Breast epithelium (tissue), 4 donors: ENCODE results near the gene VAC14. TPM values are rescaled to one million over a fixed set of nuclear protein-coding genes. Genes with fewer than 3 reads are reported as not detected.

Source experiments
- DNase-seq, 2 donors: peaks; one replicate each; pipeline ENCODE4 v3.0.0-alpha.2; 2019; ENCODE audit warnings: low spot score in 2 of 2
- H3K27ac ChIP-seq, 2 donors: fragments of 200-600 bp; sonication (generic) in 1 of 2; one replicate each; pipeline ENCODE4 v1.5.1; 2016 to 2019; ENCODE audit warnings: mild to moderate bottlenecking in 1 of 2
- H3K27me3 ChIP-seq, 2 donors: fragments of 200-600 bp; sonication (generic) in 1 of 2; one replicate each; pipeline versions ENCODE4 v1.5.1 to v1.6.0; 2017 to 2019; ENCODE audit warnings: control low read depth in 1 of 2, mild to moderate bottlenecking in 1 of 2
- H3K36me3 ChIP-seq: fragments of 200-600 bp; one replicate; pipeline ENCODE4 v1.5.1; 2019
- H3K4me1 ChIP-seq, 2 donors: fragments of 200-600 bp; sonication (generic); one replicate each; pipeline ENCODE4 v1.5.1; 2016 to 2019; ENCODE audit warnings: control low read depth in 1 of 2
- H3K4me3 ChIP-seq, 3 donors: fragments of 200-600 bp; sonication (generic); 1 replicate in 2 of 3; 2 replicates in 1 of 3; pipeline ENCODE4 v1.5.1; 2016 to 2019; ENCODE audit warnings: mild to moderate bottlenecking in 3 of 3, moderate library complexity in 2 of 3
- H3K9me3 ChIP-seq, 2 donors: fragments of 200-600 bp; sonication (generic) in 1 of 2; one replicate each; pipeline ENCODE4 v1.5.1; 2016 to 2019; ENCODE audit warnings: control low read depth in 1 of 2
- CTCF ChIP-seq, 3 donors: fragments of 450-650 bp; IDR thresholded peaks; one replicate each; pipeline ENCODE4 v1.5.1; 2016 to 2017; ENCODE audit warnings: antibody characterized with exemption in 3 of 3, mild to moderate bottlenecking in 3 of 3, moderate library complexity in 3 of 3
- POLR2A ChIP-seq: fragments of 450-650 bp; IDR thresholded peaks from one replicate; pipeline ENCODE4 v1.6.1; 2016; ENCODE audit warnings: antibody characterized with exemption, mild to moderate bottlenecking, moderate library complexity
- POLR2AphosphoS5 ChIP-seq, 3 donors: sonication (generic); formaldehyde crosslinking; IDR thresholded peaks; one replicate each; pipeline ENCODE4 v1.6.1; 2017; ENCODE audit warnings: antibody characterized with exemption in 3 of 3
- intact Hi-C: fragments of 100-400 bp; cut with DNase I; formaldehyde crosslinking; loops from one replicate; pipeline ENCODE4 v1.15.1; 2023; ENCODE audit warnings: low total_unique reads
- total RNA-seq, 3 donors: library from RNA; depleted of rRNA; stranded (reverse); fragments of >200 nt; gene quantifications; one replicate each; pipeline ENCODE4 v1.1.0, GENCODE V29; 2016

Gene VAC14
- total RNA-seq, 3 donors from 2014 or later = 26.7 to 29.4 (median 28.5) TPM

GRCh38 chr16:70740174-70740913 is 60.6 kb downstream of the VAC14 start:
- peak overlapping the region; percentile 45 to 64 for H3K27ac ChIP-seq
- TF ChIP-seq POLR2AphosphoS5 (IDR thresholded peaks at IDR 0.05) = no peak
- TF ChIP-seq CTCF (IDR thresholded peaks at IDR 0.05) = no peak
- no peak for TF ChIP-seq POLR2A
- intact Hi-C loops = no loop called here

GRCh38 chr16:70739389-70739788 is 61.6 kb downstream of the VAC14 start:
- DNase-seq = no peak
- H3K36me3 ChIP-seq = no peaks in the 10 kb centered on the region
- H3K4me1 ChIP-seq = peaks cover 19 to 24% of the 10 kb centered on the region in 2 donors
- no peaks in the 10 kb centered on the region for H3K27me3 ChIP-seq
- intact Hi-C loops = loop anchor here (5.0 kb wide), 1 partner anchor 57 kb away; no protein-coding TSS in a partner anchor
- TF ChIP-seq CTCF (IDR thresholded peaks at IDR 0.05) (no peak), POLR2AphosphoS5 (IDR thresholded peaks at IDR 0.05) (no peak), POLR2A (no peak)
- no peak overlapping the region for H3K4me3 ChIP-seq
- H3K27ac ChIP-seq = peak overlapping the region; percentile 93 to 97
- H3K9me3 ChIP-seq = no peaks in the 10 kb centered on the region

More at GRCh38 chr16:70740174-70740913, 60.6 kb downstream of the VAC14 start:
- Histone ChIP-seq H3K9me3 (no peaks in the 10 kb centered on the region), H3K4me3 (no peak overlapping the region), H3K4me1 (peaks cover 19 to 24% of the 10 kb centered on the region in 2 donors), H3K27me3 (no peaks in the 10 kb centered on the region), H3K36me3 (no peaks in the 10 kb centered on the region)
- no peak for DNase-seq

- Histone ChIP-seq H3K4me3 (peak overlapping the region in 1 of 3 donors; percentile 51), H3K4me1 (peaks cover 19 to 24% of the 10 kb centered on the region in 2 donors)
- intact Hi-C loops = loop anchor here (5.0 kb wide), 1 partner anchor 56 kb away; no protein-coding TSS in a partner anchor
Measured at GRCh38 chr16:70738083-70738977, 62.6 kb downstream of the VAC14 start.

GRCh38 chr16:70737377-70738082 is 63.4 kb downstream of the VAC14 start:
- peaks cover 19 to 24% of the 10 kb centered on the region in 2 donors for H3K4me1 ChIP-seq
- peak; percentile 78 to 91 for DNase-seq
- peak overlapping the region; percentile 93 to 97 for H3K27ac ChIP-seq
- TF ChIP-seq CTCF (IDR thresholded peaks at IDR 0.05) = no peak
- TF ChIP-seq POLR2AphosphoS5 (IDR thresholded peaks at IDR 0.05) = peak; percentile 70 to 78 (median 77)
- no peaks in the 10 kb centered on the region for H3K36me3 ChIP-seq
- H3K9me3 ChIP-seq = no peaks in the 10 kb centered on the region
- H3K4me3 ChIP-seq = peak overlapping the region in 1 of 3 donors; percentile 51
- intact Hi-C loops = loop anchor here (5.0 kb wide), 1 partner anchor 55 kb away; no protein-coding TSS in a partner anchor
- no peaks in the 10 kb centered on the region for H3K27me3 ChIP-seq

More at GRCh38 chr16:70738083-70738977, 62.6 kb downstream of the VAC14 start:
- Histone ChIP-seq H3K27me3 (no peaks in the 10 kb centered on the region), H3K36me3 (no peaks in the 10 kb centered on the region), H3K9me3 (no peaks in the 10 kb centered on the region), H3K27ac (peak overlapping the region; percentile 93 to 97)
- no peak for TF ChIP-seq POLR2A
- TF ChIP-seq CTCF (IDR thresholded peaks at IDR 0.05) = peak; percentile 34 to 60 (median 43)
- TF ChIP-seq POLR2AphosphoS5 (IDR thresholded peaks at IDR 0.05) = peak in 1 of 3 donors; percentile 24
- DNase-seq = peak in 1 of 2 donors; percentile 50
